HepG2 (cell line): ENCODE measurements around the gene JMJD7. TPM values are rescaled to one million over a fixed set of nuclear protein-coding genes. Genes with fewer than 3 reads are reported as not detected.

Experiments
- ATAC-seq: fragments of 200-7000 bp; cut with Tn5 transposase; 3 replicates; pipeline ENCODE4 v1.9.1; 2020; ENCODE audit warnings: mild to moderate bottlenecking, moderate library complexity
- BruUV-seq: library from RNA; stranded (reverse); fragments of 400-500 nt; replicated peaks from 2 replicates; lab custom pipeline; 2021; lab: Mats Ljungman, UMichigan
- CTCF ChIA-PET: fragments of 300-600 bp; formaldehyde crosslinking; extraction: SDS; loops from one replicate; lab custom pipeline; 2021; ENCODE audit warnings: low total read pairs, inconsistent platforms, low intra/inter-chr PET ratio; lab: Yijun Ruan, JAX
- POLR2A ChIA-PET: fragments of 350-600 bp; sonication (Branson Sonifier 250); formaldehyde crosslinking; loops from one replicate; lab custom pipeline; 2020; ENCODE audit warnings: antibody characterized with exemption, inconsistent platforms; lab: Yijun Ruan, JAX
- DNase-seq: peaks from one replicate; pipeline ENCODE4 v3.0.0-alpha.2; 2015; ENCODE audit warnings: low spot score
- FAIRE-seq: peaks from 3 replicates; lab custom pipeline; 2011; peaks lifted over from hg19 to GRCh38; lab: Jason Lieb, UNC
- H2AFZ ChIP-seq: one replicate; pipeline ENCODE4 v1.6.1; 2011; ENCODE audit warnings: low read length, inconsistent platforms
- H3K27ac ChIP-seq: fragments of 300-600 bp; 3 replicates; pipeline ENCODE4 v1.8.0; 2011; ENCODE audit warnings: mixed run types, mild to moderate bottlenecking, mixed read lengths, low read length, inconsistent platforms; ENCODE audit not compliant: insufficient read depth; ENCODE audit errors: extremely low read length
- H3K27me3 ChIP-seq, 2 experiments: fragments of 200-600 bp in 1 of 2; 2 replicates in 1 of 2; 3 replicates in 1 of 2; pipeline versions ENCODE4 v1.6.0 to v1.8.0; 2011; ENCODE audit warnings: low read length in 2 of 2, mild to moderate bottlenecking in 2 of 2, moderate library complexity in 2 of 2, inconsistent platforms in 1 of 2; ENCODE audit not compliant: insufficient read depth in 2 of 2, control insufficient read depth in 1 of 2
- H3K36me3 ChIP-seq, 2 experiments: fragments of 200-600 bp in 1 of 2; replicated peaks in 1 of 2; 2 replicates in 1 of 2; 3 replicates in 1 of 2; pipeline versions ENCODE4 v1.5.1 to v1.8.0; 2011; ENCODE audit warnings: low read length in 2 of 2, inconsistent platforms in 1 of 2; ENCODE audit not compliant: insufficient read depth in 2 of 2, control insufficient read depth in 1 of 2
- H3K4me1 ChIP-seq: 2 replicates; pipeline ENCODE4 v1.5.1; 2012; ENCODE audit warnings: low read length, inconsistent platforms; ENCODE audit not compliant: insufficient read depth
- H3K4me2 ChIP-seq: 2 replicates; pipeline ENCODE4 v1.6.0; 2011; ENCODE audit warnings: low read depth, low read length, inconsistent platforms
- H3K4me3 ChIP-seq, 3 experiments: fragments of 200-600 bp in 1 of 3; sonication (generic), shearing (Covaris generic) in 1 of 3; replicated peaks in 1 of 3; 2 replicates each; pipeline ENCODE4 v1.5.1; 2011 to 2016; ENCODE audit warnings: low read length in 3 of 3, inconsistent platforms in 2 of 3, low read depth in 2 of 3, mild to moderate bottlenecking in 2 of 3, control low read depth in 1 of 3, mixed read lengths in 1 of 3; ENCODE audit not compliant: insufficient read depth in 1 of 3
- H3K79me2 ChIP-seq: one replicate; pipeline ENCODE4 v1.6.1; 2011; ENCODE audit warnings: low read length, inconsistent platforms; ENCODE audit not compliant: insufficient read depth
- H3K9ac ChIP-seq: 2 replicates; pipeline ENCODE4 v1.6.0; 2011; ENCODE audit warnings: mild to moderate bottlenecking, low read depth, low read length, inconsistent platforms; ENCODE audit not compliant: insufficient read depth
- H3K9me3 ChIP-seq: 2 replicates; pipeline ENCODE4 v1.5.1; 2012; ENCODE audit warnings: mild to moderate bottlenecking, low read length
- H4K20me1 ChIP-seq: 2 replicates; pipeline ENCODE4 v1.6.0; 2011; ENCODE audit warnings: inconsistent platforms, mild to moderate bottlenecking, low read length, moderate library complexity; ENCODE audit not compliant: insufficient read depth
- ELF3 ChIP-seq: IDR thresholded peaks from 2 replicates; pipeline ENCODE4 v1.6.1; 2016; ENCODE audit warnings: missing genetic modification reagents, missing compliant biosample characterization
- FOXP1 ChIP-seq, 2 experiments: fragments of 450-650 bp in 1 of 2; IDR thresholded peaks; 2 replicates each; pipeline ENCODE4 v1.6.1; 2017 to 2018; ENCODE audit warnings: antibody characterized with exemption in 1 of 2
- IRF9 ChIP-seq: sonication (generic); formaldehyde crosslinking; IDR thresholded peaks from 2 replicates; pipeline ENCODE4 v1.8.0; 2022; ENCODE audit warnings: missing genetic modification reagents, mild to moderate bottlenecking, borderline replicate concordance
- LCORL ChIP-seq, 2 experiments: fragments of 450-650 bp in 1 of 2; sonication (generic) in 1 of 2; formaldehyde crosslinking in 1 of 2; IDR thresholded peaks; 2 replicates each; pipeline versions ENCODE4 v1.5.0 to v1.6.1; 2017 to 2020; ENCODE audit warnings: antibody characterized with exemption in 1 of 2, missing genetic modification reagents in 1 of 2
- ONECUT2 ChIP-seq: sonication (generic); formaldehyde crosslinking; IDR thresholded peaks from 2 replicates; pipeline ENCODE4 v1.4.0; 2020; ENCODE audit warnings: missing genetic modification reagents
- PHF8 ChIP-seq: sonication (generic); formaldehyde crosslinking; IDR thresholded peaks from 2 replicates; pipeline ENCODE4 v1.5.0; 2020; ENCODE audit warnings: missing genetic modification reagents
- RNF2 ChIP-seq: fragments of 450-650 bp; conservative IDR thresholded peaks from 2 replicates; pipeline ENCODE4 v1.6.1; 2016; ENCODE audit warnings: low read depth
- SIX4 ChIP-seq: sonication (generic); formaldehyde crosslinking; IDR thresholded peaks from 2 replicates; pipeline ENCODE4 v1.4.0; 2020; ENCODE audit warnings: missing genetic modification reagents
- SMAD9 ChIP-seq: sonication (generic); formaldehyde crosslinking; IDR thresholded peaks from 2 replicates; pipeline ENCODE4 v1.5.1; 2020; ENCODE audit warnings: mild to moderate bottlenecking, missing genetic modification reagents
- ZBTB42 ChIP-seq: sonication (generic); formaldehyde crosslinking; IDR thresholded peaks from 2 replicates; pipeline ENCODE4 v1.5.0; 2020; ENCODE audit warnings: mild to moderate bottlenecking, missing genetic modification reagents
- ZFP82 ChIP-seq: sonication (generic); formaldehyde crosslinking; IDR thresholded peaks from 2 replicates; pipeline ENCODE4 v1.5.1; 2020; ENCODE audit warnings: mild to moderate bottlenecking, missing genetic modification reagents, borderline replicate concordance
- ZNF331 ChIP-seq: sonication (generic); formaldehyde crosslinking; IDR thresholded peaks from 2 replicates; pipeline ENCODE4 v1.4.0; 2020; ENCODE audit warnings: missing genetic modification reagents
- ZNF333 ChIP-seq: sonication (generic); formaldehyde crosslinking; IDR thresholded peaks from 2 replicates; pipeline ENCODE4 v1.4.0; 2020; ENCODE audit warnings: mild to moderate bottlenecking, missing genetic modification reagents, borderline replicate concordance
- ZNF644 ChIP-seq: IDR thresholded peaks from 2 replicates; pipeline ENCODE4 v1.6.1; 2016; ENCODE audit warnings: low read depth
- ZNF766 ChIP-seq: sonication (generic); formaldehyde crosslinking; IDR thresholded peaks from 2 replicates; pipeline ENCODE4 v1.5.0; 2020; ENCODE audit warnings: missing genetic modification reagents, borderline replicate concordance
- WGBS: methylation state at CpG from one replicate; pipeline ENCODE4 v1.1.6; 2017; ENCODE audit warnings: low lambda C conversion rate; 5-methylcytosine and 5-hydroxymethylcytosine counted together
- in situ Hi-C: cut with HindIII; loops from 2 replicates; pipeline ENCODE4 v1.10.0; 2017; ENCODE audit warnings: low pct_unique_long_range_greater_than_20kb; ENCODE audit not compliant: extremely low pct_ligation_motif_present
- intact Hi-C: fragments of 100-400 bp; cut with micrococcal nuclease; formaldehyde crosslinking; loops from one replicate; pipeline ENCODE4 v1.10.0; 2022; ENCODE audit not compliant: unreplicated experiment
- polyA plus RNA-seq, 8 experiments: library from polyadenylated mRNA; depleted of rRNA in 3 of 8; stranded (reverse) in 7 of 8; unstranded in 1 of 8; fragments of >200 nt; fragmentation: Illumina TruSeq in 4 of 8; extraction: Trizol in 4 of 8; gene quantifications; 2 replicates each; pipeline versions ENCODE4 v1.2.1 to v1.2.3, GENCODE V29; 2011 to 2016; ENCODE audit warnings: low read depth in 4 of 8, missing spikeins in 1 of 8, mixed read lengths in 1 of 8; ENCODE audit not compliant: insufficient read depth in 1 of 8
- total RNA-seq, 5 experiments: library from RNA; depleted of rRNA; stranded (reverse); fragments of >200 nt; fragmentation: Illumina TruSeq; extraction: Trizol; gene quantifications; 2 replicates each; pipeline ENCODE4 v1.2.3, GENCODE V29; 2016; ENCODE audit warnings: low read depth in 1 of 5
- TF ChIP-seq, protein P1 (sequence below): IDR thresholded peaks from 2 replicates; pipeline ENCODE4 v1.6.1; 2016
- TF ChIP-seq, protein P2 (sequence below): sonication (generic); formaldehyde crosslinking; IDR thresholded peaks from 2 replicates; pipeline ENCODE4 v1.5.0; 2020; ENCODE audit warnings: missing genetic modification reagents

The JMJD7 gene
- total and polyA plus RNA-seq, 2 of the 13 experiments (the other 11 are each of a cell fraction or from before 2014, with no cell fraction given), result 6.4 to 7.1 TPM

- Histone ChIP-seq H3K27ac (no peak overlapping the region), H3K4me3 (no peak overlapping the region), H3K9me3 (no peaks in the 10 kb centered on the region), H2AFZ (no peak overlapping the region), H3K79me2 (no peaks in the 10 kb centered on the region), H4K20me1 (no peaks in the 10 kb centered on the region), H3K9ac (no peak overlapping the region), H3K36me3 (peaks cover 3 to 15% of the 10 kb centered on the region in 2 experiments; a peak in 3 of 5 replicates), H3K27me3 (no peaks in the 10 kb centered on the region), H3K4me1 (no peaks in the 10 kb centered on the region), H3K4me2 (no peak overlapping the region)
- CTCF ChIA-PET, result interaction anchor here (1.1 to 4.8 kb wide), 2 partner anchors 40 to 347 kb away, joined by 3 to 98 read pairs; partner anchors contain the start of gene MAPKBP1
- POLR2A ChIA-PET, result interaction anchor here (3.4 kb wide), 1 partner anchor 39 kb away, joined by 20 read pairs; the partner anchor contains the start of gene MAPKBP1
- TF ChIP-seq IRF9 (CRISPR knock-in tag), result no peak
- TF ChIP-seq SIX4 (CRISPR knock-in tag), result no peak
- TF ChIP-seq, protein P1, sequence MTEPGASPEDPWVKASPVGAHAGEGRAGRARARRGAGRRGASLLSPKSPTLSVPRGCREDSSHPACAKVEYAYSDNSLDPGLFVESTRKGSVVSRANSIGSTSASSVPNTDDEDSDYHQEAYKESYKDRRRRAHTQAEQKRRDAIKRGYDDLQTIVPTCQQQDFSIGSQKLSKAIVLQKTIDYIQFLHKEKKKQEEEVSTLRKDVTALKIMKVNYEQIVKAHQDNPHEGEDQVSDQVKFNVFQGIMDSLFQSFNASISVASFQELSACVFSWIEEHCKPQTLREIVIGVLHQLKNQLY (CRISPR knock-in tag), result no peak
- TF ChIP-seq SMAD9, result no peak
- TF ChIP-seq LCORL (IDR thresholded peaks at IDR 0.05), result no peak
- no peak for TF ChIP-seq LCORL (CRISPR knock-in tag; IDR thresholded peaks at IDR 0.05)
- TF ChIP-seq ZNF333 (CRISPR knock-in tag), result no peak
- no peak for TF ChIP-seq ELF3 (CRISPR knock-in tag)
- no peak for TF ChIP-seq PHF8 (CRISPR knock-in tag)
- no peak for TF ChIP-seq ZNF766 (CRISPR knock-in tag)
- TF ChIP-seq ZBTB42, result no peak
- no peak for TF ChIP-seq ZNF644
- TF ChIP-seq, protein P2, sequence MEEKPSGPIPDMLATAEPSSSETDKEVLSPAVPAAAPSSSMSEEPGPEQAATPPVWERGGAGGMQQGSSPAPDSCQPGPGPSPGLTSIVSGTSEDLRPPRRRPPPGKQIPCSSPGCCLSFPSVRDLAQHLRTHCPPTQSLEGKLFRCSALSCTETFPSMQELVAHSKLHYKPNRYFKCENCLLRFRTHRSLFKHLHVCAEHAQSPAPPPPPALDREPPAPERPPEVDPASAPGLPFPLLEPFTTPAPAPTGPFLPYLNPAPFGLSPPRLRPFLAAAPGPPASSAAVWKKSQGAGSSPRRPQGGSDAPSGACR (CRISPR knock-in tag), result no peak
- no peak for TF ChIP-seq FOXP1 (IDR thresholded peaks at IDR 0.05)
- no peak for TF ChIP-seq FOXP1 (CRISPR knock-in tag; IDR thresholded peaks at IDR 0.05)
- TF ChIP-seq ONECUT2 (CRISPR knock-in tag), result no peak
- TF ChIP-seq ZNF331, result no peak
- no peak for TF ChIP-seq RNF2
- TF ChIP-seq ZFP82 (CRISPR knock-in tag), result no peak
- DNase-seq (no peak), FAIRE-seq (no peak), ATAC-seq (no peak)
- in situ Hi-C loops, result loop anchor here (5.0 kb wide), 1 partner anchor 41 kb away; the partner anchor contains the start of gene MAPKBP1
- BruUV-seq, result no TSS peak
- intact Hi-C loops, result loop anchor here (5.0 kb wide), 1 partner anchor 251 kb away; no protein-coding TSS in a partner anchor
- WGBS, result 91% methylated on average over 9 of the region's 11 CpGs
Measured at GRCh38 chr15:41812820-41813375, 15.0 kb upstream of the JMJD7 start.
